ENCODE measurements around the gene PEX26. TPM values are rescaled to one million over a fixed set of nuclear protein-coding genes. Genes with fewer than 3 reads are reported as not detected.

The PEX26 gene
- total and polyA plus RNA-seq, 2 donors (not counting 1 experiment from before 2014, with no cell fraction given): 10.9 to 33.4 TPM

- no peak overlapping the region for H3K4me3 Mint-ChIP-seq
- no peak for DNase-seq
- H3K27me3 Mint-ChIP-seq: peaks cover 28% of the 10 kb centered on the region
- no peak overlapping the region for H3K9ac ChIP-seq (ENCODE audit: low read length)
- H3K4me2 ChIP-seq (replicated peaks; ENCODE audit: low read depth, low read length, poor library complexity, severe bottlenecking): no peak overlapping the region
- TF ChIP-seq EZH2 (IDR thresholded peaks at IDR 0.05; ENCODE audit: borderline replicate concordance, insufficient read depth, low read depth, low read length, poor library complexity, severe bottlenecking) (no peak), CTCF (IDR thresholded peaks at IDR 0.05) (no peak)
- no CpG with 5 or more reads among the region's 6 CpGs for WGBS (ENCODE audit: insufficient coverage)
- H3K4me3 ChIP-seq (ENCODE audit: control extremely low read depth in 1 of 5, extremely low read depth in 1 of 5, insufficient read depth in 1 of 5, low read depth in 2 of 5, low read length in 4 of 5): no peak overlapping the region
- H3K9me3 Mint-ChIP-seq (ENCODE audit: insufficient read depth): no peaks in the 10 kb centered on the region
- peaks cover 0 to 44% (median 14%) of the 10 kb centered on the region in 4 experiments for H3K27me3 ChIP-seq (replicated peaks in 1 of 4; ENCODE audit: control extremely low read depth in 1 of 4, control insufficient read depth in 3 of 4, insufficient read depth in 4 of 4, low read length in 3 of 4)
- H3K9me3 ChIP-seq (ENCODE audit: control extremely low read depth in 1 of 3, control insufficient read depth in 2 of 3, insufficient read depth in 1 of 3, low read length in 2 of 3): peaks cover 0 to 8% (median 0%) of the 10 kb centered on the region in 3 donors
- no peak overlapping the region for H3K27ac ChIP-seq (ENCODE audit: low read length in 2 of 2)
- ChIA-PET POLR2A (no interaction called here), CTCF (interaction anchor here (1.0 kb wide), 1 partner anchor 284 kb away, joined by 3 read pairs; no protein-coding TSS in a partner anchor)
- no peak for ATAC-seq (ENCODE audit: low read depth)
- H3K27ac Mint-ChIP-seq: no peak overlapping the region
- no peak overlapping the region for H2AFZ ChIP-seq (ENCODE audit: insufficient read depth, low read depth, low read length, poor library complexity, severe bottlenecking)
- H3K79me2 ChIP-seq (ENCODE audit: control insufficient read depth, insufficient read depth, low read length): no peaks in the 10 kb centered on the region
- intact Hi-C loops (cut with micrococcal nuclease): no loop called here
- H3K4me1 ChIP-seq (ENCODE audit: control insufficient read depth in 2 of 2, insufficient read depth in 2 of 2, low read length in 2 of 2): peaks cover 28 to 32% of the 10 kb centered on the region in 2 donors
- H4K20me1 ChIP-seq (ENCODE audit: control insufficient read depth, insufficient read depth, low read length, poor library complexity, severe bottlenecking): no peaks in the 10 kb centered on the region
- H3K36me3 ChIP-seq (replicated peaks in 1 of 2; ENCODE audit: control extremely low read depth in 1 of 2, control insufficient read depth in 1 of 2, extremely low read depth in 1 of 2, insufficient read depth in 2 of 2, low read length in 1 of 2): no peaks in the 10 kb centered on the region
- H3K4me1 Mint-ChIP-seq: peaks cover 24% of the 10 kb centered on the region
Observed at GRCh38 chr22:18112440-18112839, 34.6 kb downstream of the PEX26 start.

GRCh38 chr22:18113680-18114394, 36.0 kb downstream of the PEX26 start:
- Histone ChIP-seq H3K4me3 (ENCODE audit: control extremely low read depth in 1 of 5, extremely low read depth in 1 of 5, insufficient read depth in 1 of 5, low read depth in 2 of 5, low read length in 4 of 5) (no peak overlapping the region), H3K79me2 (ENCODE audit: control insufficient read depth, insufficient read depth, low read length) (no peaks in the 10 kb centered on the region), H3K9me3 (ENCODE audit: control extremely low read depth in 1 of 3, control insufficient read depth in 2 of 3, insufficient read depth in 1 of 3, low read length in 2 of 3) (peaks cover 0 to 5% (median 0%) of the 10 kb centered on the region in 3 donors), H3K9ac (ENCODE audit: low read length) (peak overlapping the region; percentile 11), H3K27ac (ENCODE audit: low read length in 2 of 2) (no peak overlapping the region), H3K27me3 (replicated peaks in 1 of 4; ENCODE audit: control extremely low read depth in 1 of 4, control insufficient read depth in 3 of 4, insufficient read depth in 4 of 4, low read length in 3 of 4) (peaks cover 0 to 41% (median 14%) of the 10 kb centered on the region in 4 experiments), H3K36me3 (replicated peaks in 1 of 2; ENCODE audit: control extremely low read depth in 1 of 2, control insufficient read depth in 1 of 2, extremely low read depth in 1 of 2, insufficient read depth in 2 of 2, low read length in 1 of 2) (no peaks in the 10 kb centered on the region), H3K4me2 (replicated peaks; ENCODE audit: low read depth, low read length, poor library complexity, severe bottlenecking) (peak overlapping the region; percentile 17), H4K20me1 (ENCODE audit: control insufficient read depth, insufficient read depth, low read length, poor library complexity, severe bottlenecking) (no peaks in the 10 kb centered on the region), H2AFZ (ENCODE audit: insufficient read depth, low read depth, low read length, poor library complexity, severe bottlenecking) (no peak overlapping the region), H3K4me1 (ENCODE audit: control insufficient read depth in 2 of 2, insufficient read depth in 2 of 2, low read length in 2 of 2) (peaks cover 28 to 32% of the 10 kb centered on the region in 2 donors)
- intact Hi-C loops (cut with micrococcal nuclease): no loop called here
- TF ChIP-seq CTCF (IDR thresholded peaks at IDR 0.05): no peak
- TF ChIP-seq EZH2 (IDR thresholded peaks at IDR 0.05; ENCODE audit: borderline replicate concordance, insufficient read depth, low read depth, low read length, poor library complexity, severe bottlenecking): no peak
- peaks cover 28% of the 10 kb centered on the region for H3K27me3 Mint-ChIP-seq
- peaks cover 24% of the 10 kb centered on the region for H3K4me1 Mint-ChIP-seq
- no peak overlapping the region for H3K27ac Mint-ChIP-seq
- no peaks in the 10 kb centered on the region for H3K9me3 Mint-ChIP-seq (ENCODE audit: insufficient read depth)
- no peak for ATAC-seq (ENCODE audit: low read depth)
- no peak overlapping the region for H3K4me3 Mint-ChIP-seq
- ChIA-PET POLR2A (no interaction called here), CTCF (interaction anchor here (1.0 kb wide), 1 partner anchor 285 kb away, joined by 3 read pairs; no protein-coding TSS in a partner anchor)
- 13% methylated on average over 8 of the region's 11 CpGs for WGBS (ENCODE audit: insufficient coverage)
- DNase-seq: no peak

All from B cell (primary cell).